GM23248 (cell line): ENCODE results near the gene ACAP2. TPM values are rescaled to one million over a fixed set of nuclear protein-coding genes. Genes with fewer than 3 reads are reported as not detected.
A peak's percentile ranks its signal among the peaks of the same experiment; 100 is the strongest.

Experiments used
- DNase-seq: peaks from one replicate; pipeline ENCODE4 v3.0.0-alpha.2; 2015
- H2AFZ ChIP-seq: fragments of 200-600 bp; sonication (generic); 2 replicates; pipeline ENCODE4 v1.6.1; 2016; ENCODE audit warnings: antibody characterized with exemption
- H3F3A ChIP-seq: fragments of 200-600 bp; sonication (generic); 2 replicates; pipeline ENCODE4 v1.6.1; 2016; ENCODE audit warnings: mild to moderate bottlenecking, antibody characterized with exemption, mixed run types; ENCODE audit not compliant: insufficient read depth
- H3K27ac ChIP-seq: fragments of 200-600 bp; sonication (generic); 2 replicates; pipeline ENCODE4 v1.5.1; 2016; ENCODE audit warnings: mild to moderate bottlenecking
- H3K27me3 ChIP-seq: fragments of 200-600 bp; sonication (generic); replicated peaks from 2 replicates; pipeline ENCODE4 v1.6.1; 2016; ENCODE audit warnings: mild to moderate bottlenecking; ENCODE audit not compliant: insufficient read depth
- H3K36me3 ChIP-seq: fragments of 200-600 bp; sonication (generic); 2 replicates; pipeline ENCODE4 v1.6.1; 2016; ENCODE audit warnings: low read depth, mild to moderate bottlenecking
- H3K4me1 ChIP-seq: fragments of 200-600 bp; sonication (generic); 2 replicates; pipeline ENCODE4 v1.6.1; 2016; ENCODE audit warnings: mild to moderate bottlenecking; ENCODE audit not compliant: insufficient read depth
- H3K4me2 ChIP-seq: fragments of 200-600 bp; sonication (generic); one replicate; pipeline ENCODE4 v1.6.1; 2016; ENCODE audit warnings: mild to moderate bottlenecking; ENCODE audit not compliant: unreplicated experiment
- H3K4me3 ChIP-seq: fragments of 200-600 bp; sonication (generic); 2 replicates; pipeline ENCODE4 v1.5.1; 2016; ENCODE audit warnings: mild to moderate bottlenecking
- H3K79me2 ChIP-seq: fragments of 200-600 bp; sonication (generic); 2 replicates; pipeline ENCODE4 v1.6.1; 2016; ENCODE audit warnings: mild to moderate bottlenecking; ENCODE audit not compliant: insufficient read depth
- H3K9ac ChIP-seq: fragments of 200-600 bp; sonication (generic); 2 replicates; pipeline ENCODE4 v1.6.1; 2016; ENCODE audit warnings: mild to moderate bottlenecking
- H3K9me2 ChIP-seq: fragments of 200-600 bp; sonication (generic); 2 replicates; pipeline ENCODE4 v1.6.1; 2016; ENCODE audit warnings: mixed run types, mild to moderate bottlenecking, moderate library complexity; ENCODE audit not compliant: insufficient read depth
- H3K9me3 ChIP-seq: fragments of 200-600 bp; sonication (generic); one replicate; pipeline ENCODE4 v1.6.1; 2017; ENCODE audit warnings: low read depth
- H4K20me1 ChIP-seq: fragments of 200-600 bp; sonication (generic); 2 replicates; pipeline ENCODE4 v1.6.0; 2016; ENCODE audit not compliant: insufficient read depth
- EZH2 ChIP-seq: fragments of 200-600 bp; sonication (generic); IDR thresholded peaks from 2 replicates; pipeline ENCODE4 v1.6.1; 2018; ENCODE audit warnings: antibody characterized with exemption, mild to moderate bottlenecking; ENCODE audit not compliant: insufficient read depth, poor library complexity, severe bottlenecking
- EZH2phosphoT487 ChIP-seq: fragments of 200-600 bp; sonication (generic); IDR thresholded peaks from 2 replicates; pipeline ENCODE4 v1.6.1; 2018; ENCODE audit warnings: antibody characterized with exemption, moderate library complexity, mild to moderate bottlenecking, low read depth; ENCODE audit not compliant: insufficient read depth
- WGBS, 2 experiments: methylation state at CpG; one replicate each; pipeline ENCODE4 v1.1.6; 2015 to 2017; ENCODE audit warnings: low lambda C conversion rate in 2 of 2, low coverage in 1 of 2; ENCODE audit errors: missing lambda C conversion rate in 2 of 2; 5-methylcytosine and 5-hydroxymethylcytosine counted together
- in situ Hi-C: fragments of 300-500 bp; cut with MboI; formaldehyde crosslinking; loops from 2 replicates; pipeline ENCODE4 v1.15.0; 2020
- polyA plus RNA-seq: library from polyadenylated mRNA; unstranded; fragments of >200 nt; fragmentation: Nextera tagmentation; extraction: Ambion mirVana; gene quantifications from 2 replicates; pipeline ENCODE4 v1.2.1, GENCODE V29; 2016
- total RNA-seq: library from RNA; depleted of rRNA; stranded (reverse); fragments of >200 nt; shearing (Covaris generic); gene quantifications from 2 replicates; pipeline ENCODE4 v1.2.3, GENCODE V29; 2014

The ACAP2 gene
- total and polyA plus RNA-seq, 2 experiments from 2014 or later: 47.8 to 49.9 TPM

GRCh38 chr3:195260280-195260905 lies 182.4 kb downstream of the ACAP2 start:
- no peaks in the 10 kb centered on the region for H3F3A ChIP-seq
- DNase-seq: peak; percentile 29
- no peaks in the 10 kb centered on the region for H4K20me1 ChIP-seq
- peak overlapping the region; percentile 95 for H3K4me2 ChIP-seq
- H3K27ac ChIP-seq: no peak overlapping the region
- peak overlapping the region; percentile 83 for H3K9ac ChIP-seq
- WGBS, 2 experiments: 19 to 20% methylated on average over 26 to 27 of the region's 41 CpGs
- H3K36me3 ChIP-seq: no peaks in the 10 kb centered on the region
- no peaks in the 10 kb centered on the region for H3K9me2 ChIP-seq
- H3K4me3 ChIP-seq: peak overlapping the region; percentile 85
- peaks cover 26% of the 10 kb centered on the region for H3K79me2 ChIP-seq
- H3K27me3 ChIP-seq: no peaks in the 10 kb centered on the region
- TF ChIP-seq EZH2: no peak
- no peak for TF ChIP-seq EZH2phosphoT487
- peaks cover 10% of the 10 kb centered on the region for H3K4me1 ChIP-seq
- in situ Hi-C loops: no loop called here
- peak overlapping the region; percentile 93 for H2AFZ ChIP-seq
- H3K9me3 ChIP-seq: no peaks in the 10 kb centered on the region

DNA sequence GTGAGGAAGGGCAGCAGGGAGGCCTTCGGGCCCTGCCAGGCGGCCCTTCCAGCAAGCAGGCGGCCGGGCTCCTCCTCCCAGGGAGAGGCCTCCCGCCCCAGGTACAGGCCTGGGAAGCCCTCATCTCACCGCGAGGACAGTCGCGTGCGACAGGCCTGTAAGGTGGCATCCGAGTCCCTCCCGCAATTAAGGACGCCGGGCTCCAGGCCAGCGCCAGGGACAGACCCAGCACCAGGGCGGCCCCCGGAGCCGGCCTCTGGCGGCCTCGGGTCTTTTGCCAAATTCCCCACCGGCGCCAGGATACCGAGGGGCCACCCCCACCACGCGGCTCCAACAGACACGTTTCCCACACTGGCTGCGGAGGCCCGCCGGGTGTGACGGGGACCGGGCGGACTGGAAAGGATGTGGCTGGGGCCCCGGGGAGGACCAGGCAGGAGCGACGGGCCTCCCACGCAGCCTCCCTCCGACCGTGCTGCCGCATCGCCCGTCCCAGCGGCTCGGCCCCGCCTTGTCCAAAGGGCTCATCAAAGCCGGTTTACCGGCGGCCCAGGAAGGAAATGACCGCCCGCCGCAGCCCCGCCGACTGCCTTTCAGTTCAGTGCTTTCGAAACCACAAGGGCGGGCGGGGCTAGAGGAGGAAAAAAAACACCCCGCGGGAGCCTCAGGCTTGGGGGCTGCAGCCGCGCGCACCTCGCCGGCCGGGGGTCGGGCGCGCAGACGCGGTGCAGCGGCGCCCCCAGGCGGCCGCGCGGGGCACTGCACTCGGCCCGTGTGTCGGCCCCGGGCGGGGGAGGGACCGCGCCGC lies 183.1 kb downstream of the ACAP2 start:
- H3K4me2 ChIP-seq: peak overlapping the region; percentile 68
- no peaks in the 10 kb centered on the region for H3K36me3 ChIP-seq
- H3K4me3 ChIP-seq: peak overlapping the region; percentile 85
- H3K27ac ChIP-seq: peak overlapping the region; percentile 80
- WGBS, 2 experiments: 2% methylated on average over 40 to 50 of the region's 82 CpGs
- no peaks in the 10 kb centered on the region for H4K20me1 ChIP-seq
- H2AFZ ChIP-seq: peak overlapping the region; percentile 93
- no peaks in the 10 kb centered on the region for H3K9me3 ChIP-seq
- no peaks in the 10 kb centered on the region for H3K9me2 ChIP-seq
- TF ChIP-seq EZH2 (no peak), EZH2phosphoT487 (no peak)
- H3K4me1 ChIP-seq: peaks cover 10% of the 10 kb centered on the region
- H3K79me2 ChIP-seq: peaks cover 19% of the 10 kb centered on the region
- in situ Hi-C loops: loop anchor here (10.0 kb wide), 1 partner anchor 125 kb away; no protein-coding TSS in a partner anchor
- no peaks in the 10 kb centered on the region for H3K27me3 ChIP-seq
- H3K9ac ChIP-seq: peak overlapping the region; percentile 83
- no peaks in the 10 kb centered on the region for H3F3A ChIP-seq
- DNase-seq: peak; percentile 97

DNA sequence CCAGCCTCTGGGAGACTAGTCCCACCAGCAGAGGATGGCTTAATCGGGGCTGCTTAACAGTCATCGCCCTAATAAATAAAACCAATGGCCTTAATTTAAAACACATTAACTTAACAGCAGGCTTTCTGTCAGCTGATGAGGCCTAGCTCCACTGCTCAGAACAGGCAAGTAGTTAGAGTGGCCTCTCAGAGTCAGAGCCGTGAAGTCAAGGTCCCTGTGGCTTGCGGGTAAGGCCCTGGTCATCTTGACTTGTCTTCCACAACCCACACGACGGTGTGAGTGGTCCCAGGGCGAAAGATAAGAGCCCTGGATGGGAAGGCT lies 183.7 kb downstream of the ACAP2 start:
- Histone ChIP-seq H3K27me3 (no peaks in the 10 kb centered on the region), H3K79me2 (peaks cover 13% of the 10 kb centered on the region), H3K4me2 (peak overlapping the region; percentile 68), H3F3A (no peaks in the 10 kb centered on the region), H2AFZ (peak overlapping the region; percentile 44), H3K9ac (peak overlapping the region; percentile 83), H3K27ac (peak overlapping the region; percentile 80), H3K9me3 (no peaks in the 10 kb centered on the region), H3K4me1 (peaks cover 10% of the 10 kb centered on the region), H4K20me1 (no peaks in the 10 kb centered on the region), H3K36me3 (no peaks in the 10 kb centered on the region), H3K4me3 (peak overlapping the region; percentile 85), H3K9me2 (no peaks in the 10 kb centered on the region)
- TF ChIP-seq EZH2 (no peak), EZH2phosphoT487 (no peak)
- WGBS, 2 experiments: 19 to 26% methylated on average over 7 of the region's 7 CpGs
- in situ Hi-C loops: loop anchor here (10.0 kb wide), 1 partner anchor 124 kb away; no protein-coding TSS in a partner anchor
- DNase-seq: peak; percentile 71

DNA sequence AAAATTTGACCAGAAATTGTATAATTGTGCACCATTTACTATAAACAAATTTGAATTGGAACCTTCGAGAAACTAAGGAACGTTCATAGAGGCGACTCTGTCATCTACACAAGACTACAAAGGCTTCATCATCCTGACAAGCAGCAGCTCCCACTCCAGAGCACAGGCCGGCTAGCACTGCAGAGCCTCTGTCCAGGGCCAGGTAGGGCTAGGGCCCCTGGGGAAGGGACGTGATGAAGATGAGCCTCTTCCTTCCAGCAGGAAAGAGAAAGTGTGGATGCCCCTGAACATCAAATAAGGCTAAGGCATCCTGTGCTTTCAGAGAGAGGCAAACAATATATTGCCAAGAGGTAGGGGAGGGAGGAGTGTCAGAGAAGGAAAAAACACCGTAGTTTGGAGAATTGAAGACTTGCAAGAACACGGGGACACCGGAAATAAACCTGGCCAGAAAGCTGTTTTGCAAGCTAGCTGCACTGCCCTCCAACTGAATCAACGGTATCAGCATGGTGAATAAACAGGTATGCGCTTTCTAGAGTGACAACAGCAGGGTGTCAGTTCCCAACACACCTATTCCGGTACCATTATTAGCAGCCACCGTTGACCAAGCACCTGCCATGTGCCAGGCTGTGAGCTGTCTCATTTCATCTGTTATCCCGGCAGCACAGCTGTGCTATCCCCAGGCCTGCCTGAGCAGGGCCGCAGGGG lies 184.2 kb downstream of the ACAP2 start:
- no peak for DNase-seq
- no peaks in the 10 kb centered on the region for H3K27me3 ChIP-seq
- H4K20me1 ChIP-seq: no peaks in the 10 kb centered on the region
- peaks cover 10% of the 10 kb centered on the region for H3K4me1 ChIP-seq
- peak overlapping the region; percentile 68 for H3K4me2 ChIP-seq
- peaks cover 13% of the 10 kb centered on the region for H3K79me2 ChIP-seq
- no peaks in the 10 kb centered on the region for H3K9me3 ChIP-seq
- in situ Hi-C loops: loop anchor here (10.0 kb wide), 1 partner anchor 124 kb away; no protein-coding TSS in a partner anchor
- no peaks in the 10 kb centered on the region for H3K9me2 ChIP-seq
- H3F3A ChIP-seq: no peaks in the 10 kb centered on the region
- peak overlapping the region; percentile 44 for H2AFZ ChIP-seq
- 64 to 65% methylated on average over 14 of the region's 14 CpGs for WGBS, 2 experiments
- H3K27ac ChIP-seq: peak overlapping the region; percentile 80
- peak overlapping the region; percentile 83 for H3K9ac ChIP-seq
- no peak for TF ChIP-seq EZH2phosphoT487
- peak overlapping the region; percentile 85 for H3K4me3 ChIP-seq
- no peaks in the 10 kb centered on the region for H3K36me3 ChIP-seq
